Transverse colon (tissue), 4 donors: Measurements from ENCODE around the gene PSME1. TPM values are rescaled to one million over a fixed set of nuclear protein-coding genes. Genes with fewer than 3 reads are reported as not detected.

Source experiments
- DNase-seq: peaks from one replicate; pipeline ENCODE4 v3.0.0-alpha.2; 2019
- H3K27ac ChIP-seq, 4 donors: fragments of 200-600 bp; sonication (generic); 2 replicates each; pipeline ENCODE4 v1.5.1; 2016 to 2018; ENCODE audit warnings: inconsistent platforms in 4 of 4
- H3K27me3 ChIP-seq: fragments of 200-600 bp; sonication (generic); 2 replicates; pipeline ENCODE4 v1.5.1; 2017; ENCODE audit warnings: inconsistent platforms
- H3K36me3 ChIP-seq, 4 donors: fragments of 200-600 bp; sonication (generic); 2 replicates each; pipeline ENCODE4 v1.5.1; 2017 to 2019; ENCODE audit warnings: inconsistent platforms in 4 of 4
- H3K4me1 ChIP-seq, 4 donors: fragments of 200-600 bp; sonication (generic); 2 replicates each; pipeline ENCODE4 v1.5.1; 2017 to 2020; ENCODE audit warnings: inconsistent platforms in 4 of 4
- H3K4me3 ChIP-seq, 4 donors: fragments of 200-600 bp; sonication (generic); 1 replicate in 1 of 4; 2 replicates in 3 of 4; pipeline versions ENCODE4 v1.5.1 to v1.6.1; 2017 to 2019; ENCODE audit warnings: inconsistent platforms in 4 of 4
- H3K9me3 ChIP-seq, 2 donors: fragments of 200-600 bp; sonication (generic); 2 replicates each; pipeline ENCODE4 v1.5.1; 2017 to 2019; ENCODE audit warnings: inconsistent platforms in 2 of 2
- CTCF ChIP-seq, 5 experiments: fragments of 200-600 bp in 3 of 5; fragments of 450-650 bp in 2 of 5; sonication (generic) in 3 of 5; IDR thresholded peaks; 1 replicate in 2 of 5; 2 replicates in 3 of 5; pipeline ENCODE4 v1.5.1; 2016 to 2017; ENCODE audit warnings: antibody characterized with exemption in 5 of 5, inconsistent platforms in 3 of 5, mild to moderate bottlenecking in 2 of 5, moderate library complexity in 1 of 5
- EP300 ChIP-seq: sonication (generic); formaldehyde crosslinking; IDR thresholded peaks from one replicate; pipeline ENCODE4 v1.6.1; 2017; ENCODE audit warnings: antibody characterized with exemption, low read depth
- POLR2A ChIP-seq: fragments of 450-650 bp; IDR thresholded peaks from one replicate; pipeline ENCODE4 v1.6.1; 2016; ENCODE audit warnings: antibody characterized with exemption, mild to moderate bottlenecking, moderate library complexity
- POLR2AphosphoS5 ChIP-seq, 3 donors: sonication (generic); formaldehyde crosslinking; IDR thresholded peaks; one replicate each; pipeline ENCODE4 v1.6.1; 2016; ENCODE audit warnings: antibody characterized with exemption in 3 of 3
- WGBS, 2 donors: methylation state at CpG; one replicate each; pipeline ENCODE4 v1.1.5; 2018; ENCODE audit warnings: low coverage in 1 of 2; 5-methylcytosine and 5-hydroxymethylcytosine counted together
- in situ Hi-C, 4 donors: fragments of 200-750 bp; cut with MboI; loops; one replicate each; pipeline versions ENCODE4 v1.15.0 to v1.15.1; 2017; ENCODE audit warnings: low sequenced_read_pairs in 3 of 4, low pct_ligation_motif_present in 1 of 4, low pct_unique_long_range_greater_than_20kb in 1 of 4
- intact Hi-C: fragments of 100-400 bp; cut with DNase I; formaldehyde crosslinking; loops from one replicate; pipeline ENCODE4 v1.15.1; 2023; ENCODE audit warnings: low total_unique reads
- total RNA-seq, 4 donors: library from RNA; depleted of rRNA; stranded (reverse); fragments of >200 nt; gene quantifications; one replicate each; pipeline ENCODE4 v1.1.0, GENCODE V29; 2016

The PSME1 gene
- total RNA-seq, 4 donors from 2014 or later: 38.8 to 198 (median 132) TPM

DNA sequence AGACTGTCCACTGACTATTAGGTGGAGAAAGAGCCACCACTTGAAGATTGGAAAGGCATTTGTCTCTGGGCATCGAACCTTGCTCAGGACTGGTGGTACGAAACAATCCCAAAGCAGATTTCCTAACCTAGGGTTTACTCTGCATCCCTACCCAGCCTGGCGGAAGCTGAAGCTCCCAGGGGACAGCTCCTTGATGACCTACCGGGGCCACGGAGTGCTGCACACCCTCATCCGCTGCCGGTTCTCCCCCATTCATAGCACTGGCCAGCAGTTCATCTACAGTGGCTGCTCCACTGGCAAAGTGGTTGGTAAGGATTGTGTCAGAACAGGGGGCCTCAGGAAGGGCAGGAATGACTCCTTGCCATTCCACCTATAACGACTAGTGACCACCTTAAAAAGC lies 14.8 kb upstream of the PSME1 start:
- no peak for DNase-seq
- no peaks in the 10 kb centered on the region for H3K9me3 ChIP-seq
- in situ Hi-C loops: no loop called here
- no peaks in the 10 kb centered on the region for H3K27me3 ChIP-seq
- H3K4me1 ChIP-seq: peaks cover 3 to 5% (median 4%) of the 10 kb centered on the region in 4 donors
- 96% methylated on average over 8 of the region's 8 CpGs; no CpG with 5 or more reads in 1 of the 2 donors for WGBS, 2 donors
- TF ChIP-seq EP300 (no peak), CTCF (IDR thresholded peaks at IDR 0.05) (no peak), POLR2A (no peak), POLR2AphosphoS5 (IDR thresholded peaks at IDR 0.05) (no peak)
- H3K4me3 ChIP-seq: no peak overlapping the region
- intact Hi-C loops: no loop called here
- no peak overlapping the region for H3K27ac ChIP-seq
- H3K36me3 ChIP-seq: peaks cover 0 to 62% (median 26%) of the 10 kb centered on the region in 4 donors

- H3K4me3 ChIP-seq: no peak overlapping the region
- intact Hi-C loops (no loop called here), in situ Hi-C loops (no loop called here)
- 94% methylated on average over 4 of the region's 4 CpGs; no CpG with 5 or more reads in 1 of the 2 donors for WGBS, 2 donors
- H3K9me3 ChIP-seq: no peaks in the 10 kb centered on the region
- TF ChIP-seq EP300 (no peak), POLR2AphosphoS5 (IDR thresholded peaks at IDR 0.05) (no peak), CTCF (IDR thresholded peaks at IDR 0.05) (no peak), POLR2A (no peak)
- no peaks in the 10 kb centered on the region for H3K27me3 ChIP-seq
- no peak overlapping the region for H3K27ac ChIP-seq
- no peaks in the 10 kb centered on the region for H3K4me1 ChIP-seq
- H3K36me3 ChIP-seq: peaks cover 0 to 62% (median 26%) of the 10 kb centered on the region in 4 donors
- DNase-seq: no peak
Observed at GRCh38 chr14:24122416-24122815, 13.6 kb upstream of the PSME1 start.

DNA sequence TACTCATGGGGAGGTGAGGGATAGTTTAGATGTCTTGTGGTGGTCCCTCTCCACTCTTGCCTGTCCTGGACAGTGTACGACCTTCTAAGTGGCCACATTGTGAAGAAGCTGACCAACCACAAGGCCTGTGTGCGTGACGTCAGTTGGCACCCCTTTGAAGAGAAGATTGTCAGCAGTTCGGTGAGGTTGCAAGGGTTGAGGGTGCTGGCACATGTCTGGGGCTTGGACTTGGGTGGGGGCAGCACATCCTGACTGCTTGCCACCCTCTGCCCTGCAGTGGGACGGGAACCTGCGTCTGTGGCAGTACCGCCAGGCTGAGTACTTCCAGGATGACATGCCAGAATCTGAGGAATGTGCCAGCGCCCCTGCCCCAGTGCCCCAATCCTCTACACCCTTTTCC lies 13.1 kb upstream of the PSME1 start:
- peaks cover 0 to 59% (median 24%) of the 10 kb centered on the region in 4 donors for H3K36me3 ChIP-seq
- no peaks in the 10 kb centered on the region for H3K27me3 ChIP-seq
- H3K4me3 ChIP-seq: no peak overlapping the region
- no peaks in the 10 kb centered on the region for H3K9me3 ChIP-seq
- no peak for DNase-seq
- no peaks in the 10 kb centered on the region for H3K4me1 ChIP-seq
- H3K27ac ChIP-seq: no peak overlapping the region
- in situ Hi-C loops (no loop called here), intact Hi-C loops (no loop called here)
- WGBS, 2 donors: 91% methylated on average over 8 of the region's 8 CpGs; no CpG with 5 or more reads in 1 of the 2 donors
- no peak for TF ChIP-seq POLR2AphosphoS5 (IDR thresholded peaks at IDR 0.05)
- TF ChIP-seq CTCF (IDR thresholded peaks at IDR 0.05): no peak
- no peak for TF ChIP-seq EP300
- TF ChIP-seq POLR2A: no peak

DNA sequence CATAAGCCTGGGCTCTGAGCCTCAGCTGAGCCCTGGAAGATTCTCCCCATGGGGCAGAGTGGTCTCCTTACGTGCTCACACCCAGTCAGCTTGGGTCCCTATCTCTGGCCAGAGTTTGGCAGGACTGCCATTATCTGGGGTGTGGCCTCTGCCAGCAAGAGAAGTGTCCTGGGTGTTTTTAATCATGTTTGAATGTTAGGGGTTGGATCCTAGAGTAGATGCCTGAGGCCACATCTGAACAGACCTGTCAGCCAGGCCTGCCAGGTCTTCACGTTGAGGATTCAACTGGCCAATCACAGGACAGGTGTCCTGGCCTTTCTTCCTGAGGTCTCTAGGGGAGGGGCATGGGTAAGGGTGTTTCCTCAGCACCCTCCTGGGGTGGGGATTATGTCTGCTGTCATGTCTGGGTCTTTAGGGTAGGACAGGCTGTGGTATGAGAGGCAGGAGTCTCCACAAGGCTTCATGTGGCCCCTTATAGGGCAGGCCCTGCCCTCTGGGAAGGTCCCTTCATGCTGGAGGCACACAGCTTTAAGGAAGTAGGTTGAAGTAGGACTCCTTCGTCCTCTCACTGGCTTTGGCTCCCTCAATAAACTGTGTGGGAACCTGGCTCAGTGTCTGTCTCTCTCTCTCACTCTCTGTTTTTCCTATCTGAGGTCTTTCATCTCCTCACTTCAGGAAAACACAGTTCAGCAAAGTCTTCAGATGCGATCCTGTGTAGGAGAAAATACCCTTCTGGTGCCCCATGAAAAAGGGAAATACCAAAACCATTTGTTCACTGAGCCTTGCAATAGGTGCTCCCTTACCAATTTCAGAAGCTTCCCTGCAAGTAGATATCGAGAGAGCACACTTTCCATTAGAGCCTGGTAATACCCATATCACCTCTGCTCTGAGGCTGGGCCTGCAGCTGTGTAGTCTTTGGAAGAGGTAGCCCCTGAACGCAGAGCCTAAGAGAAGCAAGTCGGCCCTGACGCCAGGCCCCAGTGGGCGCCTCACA lies 12.3 kb upstream of the PSME1 start:
- H3K36me3 ChIP-seq: peaks cover 0 to 51% (median 20%) of the 10 kb centered on the region in 4 donors
- 75 to 100% methylated on average over 1 to 9 of the region's 9 CpGs for WGBS, 2 donors
- no peaks in the 10 kb centered on the region for H3K9me3 ChIP-seq
- no peaks in the 10 kb centered on the region for H3K27me3 ChIP-seq
- no peak overlapping the region for H3K27ac ChIP-seq
- no peaks in the 10 kb centered on the region for H3K4me1 ChIP-seq
- no peak for TF ChIP-seq POLR2AphosphoS5 (IDR thresholded peaks at IDR 0.05)
- TF ChIP-seq CTCF (IDR thresholded peaks at IDR 0.05): no peak
- TF ChIP-seq POLR2A: no peak
- no peak for TF ChIP-seq EP300
- intact Hi-C loops: no loop called here
- DNase-seq: no peak
- no peak overlapping the region for H3K4me3 ChIP-seq
- in situ Hi-C loops: no loop called here
